Stimulated activated CD4-positive, alpha-beta T cell treated with anti-CD3 and anti-CD28 coated beads, TNF-alpha, amount 100 ng/mL, for 4 hours (primary cell): ENCODE results near the gene MBNL2.

Experiments used
- DNase-seq, 3 experiments: peaks; one replicate each; pipeline ENCODE4 v3.0.0-alpha.2; 2020; ENCODE audit warnings: low read depth in 3 of 3

Gene MBNL2

GRCh38 chr13:97211300-97211699 is 10.8 kb upstream of the MBNL2 start:
- no peak for DNase-seq

- no peak for DNase-seq
Observed at GRCh38 chr13:97212004-97212403, 10.1 kb upstream of the MBNL2 start.

- no peak for DNase-seq
Observed at GRCh38 chr13:97212601-97213040, 9.5 kb upstream of the MBNL2 start.

- DNase-seq: no peak
Observed at GRCh38 chr13:97214921-97215320, 7.2 kb upstream of the MBNL2 start.

GRCh38 chr13:97215325-97215724 is 6.8 kb upstream of the MBNL2 start:
- no peak for DNase-seq

GRCh38 chr13:97219226-97219625 is 2.9 kb upstream of the MBNL2 start:
- DNase-seq: no peak

GRCh38 chr13:97220151-97220900 is 1.8 kb upstream of the MBNL2 start:
- DNase-seq: no peak

- DNase-seq: no peak
Observed at GRCh38 chr13:97221046-97221445, 1.1 kb upstream of the MBNL2 start.

- DNase-seq: no peak
Observed at GRCh38 chr13:97221466-97221865, 667 bp upstream of the MBNL2 start.

- DNase-seq: no peak
Observed at GRCh38 chr13:97223037-97223710, 1.0 kb downstream of the MBNL2 start.

GRCh38 chr13:97223711-97224541 is 1.8 kb downstream of the MBNL2 start:
- DNase-seq: no peak

- DNase-seq: no peak
Observed at GRCh38 chr13:97224544-97225300, 2.6 kb downstream of the MBNL2 start.

GRCh38 chr13:97225533-97225932 is 3.4 kb downstream of the MBNL2 start:
- DNase-seq: no peak

GRCh38 chr13:97226013-97226412 is 3.9 kb downstream of the MBNL2 start:
- DNase-seq: no peak

- DNase-seq: peak in 1 of 3 experiments; percentile 26
Observed at GRCh38 chr13:97226788-97227627, 4.9 kb downstream of the MBNL2 start.

GRCh38 chr13:97228850-97229521 is 6.9 kb downstream of the MBNL2 start:
- DNase-seq: no peak

- DNase-seq: no peak
Observed at GRCh38 chr13:97229699-97230098, 7.6 kb downstream of the MBNL2 start.

- DNase-seq: no peak
Observed at GRCh38 chr13:97231118-97231828, 9.1 kb downstream of the MBNL2 start.

- no peak for DNase-seq
Observed at GRCh38 chr13:97231829-97232196, 9.7 kb downstream of the MBNL2 start.

- no peak for DNase-seq
Observed at GRCh38 chr13:97233499-97233898, 11.4 kb downstream of the MBNL2 start.
